ENCODE data around the gene SGCD.

Gene SGCD

DNA sequence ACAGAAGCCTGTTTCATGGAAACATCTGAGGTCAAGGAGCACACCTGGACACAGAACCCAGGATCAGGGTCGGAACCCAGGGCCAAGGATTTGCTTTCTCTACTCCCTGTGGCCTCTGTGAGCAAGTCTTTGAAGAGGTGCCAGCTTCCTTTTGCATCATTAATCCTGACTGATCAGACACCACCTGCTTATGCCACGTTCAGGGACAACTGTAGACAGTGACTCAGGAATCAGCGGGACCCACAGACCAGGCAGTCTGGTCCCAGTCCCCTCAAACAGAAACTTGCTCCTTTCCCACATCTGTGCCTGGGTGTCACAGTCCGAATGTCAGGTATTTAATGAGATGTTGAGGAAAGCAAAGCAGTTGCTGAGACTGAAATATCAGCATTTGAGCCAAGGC is 154.8 kb downstream of the SGCD start:
- Histone ChIP-seq H3K27ac (replicated peaks) (no peak overlapping the region), H3K4me3 (replicated peaks; ENCODE audit: insufficient read depth, low read length) (no peak overlapping the region), H3K27me3 (ENCODE audit: insufficient read depth, poor library complexity, severe bottlenecking) (no peaks in the 10 kb centered on the region)
- DNase-seq (ENCODE audit: low read depth in 1 of 2, low spot score in 1 of 2): no peak
- TF ChIP-seq SPI1 (IDR thresholded peaks at IDR 0.05; ENCODE audit: borderline replicate concordance, low read depth): no peak
- no peak for TF ChIP-seq POLR2AphosphoS5 (IDR thresholded peaks at IDR 0.05; ENCODE audit: low read depth)
- no peak for TF ChIP-seq REST (IDR thresholded peaks at IDR 0.05; ENCODE audit: insufficient replicate concordance, low read depth)
- TF ChIP-seq GABPA (IDR thresholded peaks at IDR 0.05; ENCODE audit: low read depth): no peak
- TF ChIP-seq, protein P1, sequence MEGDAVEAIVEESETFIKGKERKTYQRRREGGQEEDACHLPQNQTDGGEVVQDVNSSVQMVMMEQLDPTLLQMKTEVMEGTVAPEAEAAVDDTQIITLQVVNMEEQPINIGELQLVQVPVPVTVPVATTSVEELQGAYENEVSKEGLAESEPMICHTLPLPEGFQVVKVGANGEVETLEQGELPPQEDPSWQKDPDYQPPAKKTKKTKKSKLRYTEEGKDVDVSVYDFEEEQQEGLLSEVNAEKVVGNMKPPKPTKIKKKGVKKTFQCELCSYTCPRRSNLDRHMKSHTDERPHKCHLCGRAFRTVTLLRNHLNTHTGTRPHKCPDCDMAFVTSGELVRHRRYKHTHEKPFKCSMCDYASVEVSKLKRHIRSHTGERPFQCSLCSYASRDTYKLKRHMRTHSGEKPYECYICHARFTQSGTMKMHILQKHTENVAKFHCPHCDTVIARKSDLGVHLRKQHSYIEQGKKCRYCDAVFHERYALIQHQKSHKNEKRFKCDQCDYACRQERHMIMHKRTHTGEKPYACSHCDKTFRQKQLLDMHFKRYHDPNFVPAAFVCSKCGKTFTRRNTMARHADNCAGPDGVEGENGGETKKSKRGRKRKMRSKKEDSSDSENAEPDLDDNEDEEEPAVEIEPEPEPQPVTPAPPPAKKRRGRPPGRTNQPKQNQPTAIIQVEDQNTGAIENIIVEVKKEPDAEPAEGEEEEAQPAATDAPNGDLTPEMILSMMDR (IDR thresholded peaks at IDR 0.05; ENCODE audit: insufficient read depth, low read length): no peak

GRCh38 chr5:156482818-156483217 is 155.9 kb downstream of the SGCD start:
- TF ChIP-seq, protein P1 (IDR thresholded peaks at IDR 0.05; ENCODE audit: insufficient read depth, low read length): no peak
- TF ChIP-seq GABPA (IDR thresholded peaks at IDR 0.05; ENCODE audit: low read depth) (no peak), SPI1 (IDR thresholded peaks at IDR 0.05; ENCODE audit: borderline replicate concordance, low read depth) (no peak)
- Histone ChIP-seq H3K4me3 (replicated peaks; ENCODE audit: insufficient read depth, low read length) (no peak overlapping the region), H3K27me3 (ENCODE audit: insufficient read depth, poor library complexity, severe bottlenecking) (no peaks in the 10 kb centered on the region), H3K27ac (replicated peaks) (no peak overlapping the region)
- no peak for DNase-seq (ENCODE audit: low read depth in 1 of 2, low spot score in 1 of 2)

- Histone ChIP-seq H3K27me3 (ENCODE audit: insufficient read depth, poor library complexity, severe bottlenecking) (peaks cover 4% of the 10 kb centered on the region), H3K4me3 (replicated peaks; ENCODE audit: insufficient read depth, low read length) (no peak overlapping the region), H3K27ac (replicated peaks) (no peak overlapping the region)
- no peak for DNase-seq (ENCODE audit: low read depth in 1 of 2, low spot score in 1 of 2)
- TF ChIP-seq, protein P1 (IDR thresholded peaks at IDR 0.05; ENCODE audit: insufficient read depth, low read length): no peak
- no peak for TF ChIP-seq GABPA (IDR thresholded peaks at IDR 0.05; ENCODE audit: low read depth)
- TF ChIP-seq REST (IDR thresholded peaks at IDR 0.05; ENCODE audit: insufficient replicate concordance, low read depth): no peak
- no peak for TF ChIP-seq SPI1 (IDR thresholded peaks at IDR 0.05; ENCODE audit: borderline replicate concordance, low read depth)
- no peak for TF ChIP-seq POLR2AphosphoS5 (IDR thresholded peaks at IDR 0.05; ENCODE audit: low read depth)
Measured at GRCh38 chr5:156486394-156487238, 159.7 kb downstream of the SGCD start.
